ENCODE results near the gene NFILZ. TPM values are rescaled to one million over a fixed set of nuclear protein-coding genes. Genes with fewer than 3 reads are reported as not detected.
"Not testable (repeated sequence)": the region's sequence is repeated elsewhere in the genome, so short reads cannot be mapped to it uniquely, and the experiment has no call there.

The NFILZ gene
- total RNA-seq, 1 experiment from 2014 or later, result not detected

- DNase-seq, result peak; percentile 61
- no TSS peak for BruUV-seq (replicated peaks)
- Mint-ChIP-seq H3K9me3 (ENCODE audit: low read depth, unreplicated experiment) (no peaks in the 10 kb centered on the region), H3K4me3 (ENCODE audit: low read depth, unreplicated experiment) (no peak overlapping the region), H3K4me1 (ENCODE audit: low read depth, unreplicated experiment) (no peaks in the 10 kb centered on the region), H3K27ac (ENCODE audit: unreplicated experiment) (no peak overlapping the region), H3K27me3 (ENCODE audit: unreplicated experiment) (peaks cover 39% of the 10 kb centered on the region), H3K36me3 (ENCODE audit: insufficient read depth, unreplicated experiment) (no peaks in the 10 kb centered on the region)
- CTCF ChIA-PET, result interaction anchor here (0.7 kb wide), 2 partner anchors 26 to 255 kb away, joined by 4 read pairs; no protein-coding TSS in a partner anchor
- peak; percentile 81 for TF ChIP-seq CTCF (IDR thresholded peaks at IDR 0.05; ENCODE audit: unreplicated experiment)
- intact Hi-C loops (cut with micrococcal nuclease; ENCODE audit: unreplicated experiment), result no loop called here
Observed at GRCh38 chr19:8615813-8616596, 14.4 kb upstream of the NFILZ start.

- no peaks in the 10 kb centered on the region for H3K9me3 Mint-ChIP-seq (ENCODE audit: low read depth, unreplicated experiment)
- no TSS peak for BruUV-seq (replicated peaks)
- no peak overlapping the region for H3K4me3 Mint-ChIP-seq (ENCODE audit: low read depth, unreplicated experiment)
- intact Hi-C loops (cut with micrococcal nuclease; ENCODE audit: unreplicated experiment), result no loop called here
- no peak for TF ChIP-seq CTCF (IDR thresholded peaks at IDR 0.05; ENCODE audit: unreplicated experiment)
- CTCF ChIA-PET, result no interaction called here
- no peaks in the 10 kb centered on the region for H3K4me1 Mint-ChIP-seq (ENCODE audit: low read depth, unreplicated experiment)
- no peaks in the 10 kb centered on the region for H3K36me3 Mint-ChIP-seq (ENCODE audit: insufficient read depth, unreplicated experiment)
- H3K27ac Mint-ChIP-seq (ENCODE audit: unreplicated experiment), result no peak overlapping the region
- no peak for DNase-seq
- peaks cover 43% of the 10 kb centered on the region for H3K27me3 Mint-ChIP-seq (ENCODE audit: unreplicated experiment)
Observed at GRCh38 chr19:8616861-8617260, 13.6 kb upstream of the NFILZ start.

GRCh38 chr19:8617325-8617724 is 13.1 kb upstream of the NFILZ start:
- H3K27ac Mint-ChIP-seq (ENCODE audit: unreplicated experiment); BruUV-seq (replicated peaks); CTCF ChIA-PET; intact Hi-C loops (cut with micrococcal nuclease; ENCODE audit: unreplicated experiment); H3K9me3 Mint-ChIP-seq (ENCODE audit: low read depth, unreplicated experiment); H3K4me3 Mint-ChIP-seq (ENCODE audit: low read depth, unreplicated experiment); H3K36me3 Mint-ChIP-seq (ENCODE audit: insufficient read depth, unreplicated experiment); H3K4me1 Mint-ChIP-seq (ENCODE audit: low read depth, unreplicated experiment); DNase-seq: not testable (repeated sequence)
- H3K27me3 Mint-ChIP-seq (ENCODE audit: unreplicated experiment), result peaks cover 43% of the 10 kb centered on the region

- peaks cover 43% of the 10 kb centered on the region for H3K27me3 Mint-ChIP-seq (ENCODE audit: unreplicated experiment)
- no peak for TF ChIP-seq CTCF (IDR thresholded peaks at IDR 0.05; ENCODE audit: unreplicated experiment)
- DNase-seq, result no peak
- no TSS peak for BruUV-seq (replicated peaks)
- no peaks in the 10 kb centered on the region for H3K36me3 Mint-ChIP-seq (ENCODE audit: insufficient read depth, unreplicated experiment)
- intact Hi-C loops (cut with micrococcal nuclease; ENCODE audit: unreplicated experiment), result no loop called here
- H3K4me3 Mint-ChIP-seq (ENCODE audit: low read depth, unreplicated experiment), result no peak overlapping the region
- H3K4me1 Mint-ChIP-seq (ENCODE audit: low read depth, unreplicated experiment), result no peaks in the 10 kb centered on the region
- no peak overlapping the region for H3K27ac Mint-ChIP-seq (ENCODE audit: unreplicated experiment)
- no peaks in the 10 kb centered on the region for H3K9me3 Mint-ChIP-seq (ENCODE audit: low read depth, unreplicated experiment)
- CTCF ChIA-PET, result no interaction called here
Observed at GRCh38 chr19:8617984-8618383, 12.4 kb upstream of the NFILZ start.

- BruUV-seq (replicated peaks), result no TSS peak
- H3K27me3 Mint-ChIP-seq (ENCODE audit: unreplicated experiment), result peaks cover 43% of the 10 kb centered on the region
Observed at GRCh38 chr19:8618751-8619150, 11.7 kb upstream of the NFILZ start.

GRCh38 chr19:8622886-8623285 is 7.5 kb upstream of the NFILZ start:
- intact Hi-C loops (cut with micrococcal nuclease; ENCODE audit: unreplicated experiment); BruUV-seq (replicated peaks); H3K4me1 Mint-ChIP-seq (ENCODE audit: low read depth, unreplicated experiment); CTCF ChIA-PET; H3K4me3 Mint-ChIP-seq (ENCODE audit: low read depth, unreplicated experiment); H3K9me3 Mint-ChIP-seq (ENCODE audit: low read depth, unreplicated experiment); H3K36me3 Mint-ChIP-seq (ENCODE audit: insufficient read depth, unreplicated experiment); DNase-seq; H3K27ac Mint-ChIP-seq (ENCODE audit: unreplicated experiment): not testable (repeated sequence)
- H3K27me3 Mint-ChIP-seq (ENCODE audit: unreplicated experiment), result peaks cover 18% of the 10 kb centered on the region

More at GRCh38 chr19:8618751-8619150, 11.7 kb upstream of the NFILZ start:
- no peak overlapping the region for H3K4me3 Mint-ChIP-seq (ENCODE audit: low read depth, unreplicated experiment)
- DNase-seq, result no peak
- CTCF ChIA-PET, result no interaction called here
- H3K27ac Mint-ChIP-seq (ENCODE audit: unreplicated experiment), result no peak overlapping the region
- no peaks in the 10 kb centered on the region for H3K9me3 Mint-ChIP-seq (ENCODE audit: low read depth, unreplicated experiment)
- H3K36me3 Mint-ChIP-seq (ENCODE audit: insufficient read depth, unreplicated experiment), result no peaks in the 10 kb centered on the region
- intact Hi-C loops (cut with micrococcal nuclease; ENCODE audit: unreplicated experiment), result no loop called here
- no peaks in the 10 kb centered on the region for H3K4me1 Mint-ChIP-seq (ENCODE audit: low read depth, unreplicated experiment)
- no peak for TF ChIP-seq CTCF (IDR thresholded peaks at IDR 0.05; ENCODE audit: unreplicated experiment)

All from Calu3 (cell line).